Measurements from ENCODE around the gene KLHDC3.
"Not testable (repeated sequence)": the region's sequence is repeated elsewhere in the genome, so short reads cannot be mapped to it uniquely, and the experiment has no call there.

KLHDC3 gene

GRCh38 chr6:43036712-43037111, 22.7 kb downstream of the KLHDC3 start:
- no peak overlapping the region for H3K4me3 ChIP-seq (ENCODE audit: low read depth, low read length)
- TF ChIP-seq CTCF (IDR thresholded peaks at IDR 0.05; ENCODE audit: borderline replicate concordance, insufficient read depth, low read depth, low read length): no peak

GRCh38 chr6:43037197-43037596, 23.1 kb downstream of the KLHDC3 start:
- no peak overlapping the region for H3K4me3 ChIP-seq (ENCODE audit: low read depth, low read length)
- TF ChIP-seq CTCF (IDR thresholded peaks at IDR 0.05; ENCODE audit: borderline replicate concordance, insufficient read depth, low read depth, low read length): no peak

DNA sequence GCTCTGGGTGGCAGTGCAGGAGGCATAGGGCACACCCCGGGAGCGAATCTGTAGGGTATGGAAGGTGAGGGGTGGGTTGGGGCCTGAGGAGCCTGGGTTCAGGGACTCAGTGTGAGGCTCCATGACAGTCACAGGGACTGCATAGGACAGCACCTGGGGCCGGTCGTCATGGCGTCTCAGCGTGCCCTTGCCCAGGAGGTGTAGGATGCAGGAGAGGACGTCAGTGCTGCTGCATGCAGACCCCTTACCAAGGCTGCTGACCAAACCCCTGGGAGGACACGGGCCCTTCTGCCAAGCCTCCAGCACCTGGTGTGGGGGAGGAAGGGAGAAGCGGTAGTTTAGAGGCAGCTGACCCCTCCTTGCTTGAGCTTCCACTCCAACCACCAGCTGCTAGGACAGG, 23.7 kb downstream of the KLHDC3 start:
- H3K4me3 ChIP-seq (ENCODE audit: low read depth, low read length): no peak overlapping the region
- TF ChIP-seq CTCF (IDR thresholded peaks at IDR 0.05; ENCODE audit: borderline replicate concordance, insufficient read depth, low read depth, low read length): no peak

- TF ChIP-seq CTCF (IDR thresholded peaks at IDR 0.05; ENCODE audit: borderline replicate concordance, insufficient read depth, low read depth, low read length): no peak
- H3K4me3 ChIP-seq (ENCODE audit: low read depth, low read length): no peak overlapping the region
Observed at GRCh38 chr6:43038727-43039126, 24.7 kb downstream of the KLHDC3 start.

DNA sequence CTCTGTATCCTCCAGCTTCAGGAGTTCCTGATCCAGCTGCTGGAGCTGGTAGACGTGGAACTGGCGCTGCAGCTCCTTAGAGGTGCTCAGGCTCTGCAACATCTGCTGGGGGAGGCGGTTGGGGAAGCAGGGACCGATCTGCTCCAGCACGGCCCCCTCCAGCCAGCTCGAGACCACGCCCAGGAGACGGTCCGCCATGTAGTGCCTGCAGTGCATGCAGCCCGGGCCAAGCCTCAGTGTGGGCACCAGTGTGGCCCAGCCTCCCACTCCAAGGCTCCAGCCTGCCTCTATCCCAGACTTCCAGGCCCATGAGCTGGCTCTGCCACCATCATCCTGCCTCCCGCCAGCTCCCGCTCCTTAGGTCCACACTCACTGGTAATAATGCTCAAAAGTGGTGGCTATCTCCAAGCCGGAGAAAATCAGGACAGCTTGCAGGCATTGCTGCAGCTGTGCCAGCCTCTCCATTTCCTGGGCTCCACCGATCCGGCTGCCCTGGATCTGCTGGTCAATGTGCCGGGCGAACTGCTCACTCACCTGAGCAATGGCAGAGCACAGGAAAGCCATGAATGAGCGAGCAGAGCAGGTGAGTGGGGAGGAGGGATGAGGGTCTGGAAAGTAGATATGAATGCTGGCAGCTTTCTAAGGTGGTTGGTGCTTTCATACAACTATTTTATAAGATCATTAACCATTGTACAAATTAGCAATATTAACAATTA, 26.7 kb downstream of the KLHDC3 start:
- no peak overlapping the region for H3K4me3 ChIP-seq (ENCODE audit: low read depth, low read length)

GRCh38 chr6:43041475-43041874, 27.4 kb downstream of the KLHDC3 start:
- H3K4me3 ChIP-seq (ENCODE audit: low read depth, low read length): not testable (repeated sequence)

More for the DNA sequence above, 26.7 kb downstream of the KLHDC3 start:
- TF ChIP-seq CTCF (IDR thresholded peaks at IDR 0.05; ENCODE audit: borderline replicate concordance, insufficient read depth, low read depth, low read length): no peak

- no peak overlapping the region for H3K4me3 ChIP-seq (ENCODE audit: low read depth, low read length)
- TF ChIP-seq CTCF (IDR thresholded peaks at IDR 0.05; ENCODE audit: borderline replicate concordance, insufficient read depth, low read depth, low read length): no peak
Observed at GRCh38 chr6:43043310-43043709, 29.3 kb downstream of the KLHDC3 start.
